HK-2 (cell line): ENCODE results near the gene ENC1.
A peak's percentile ranks its signal among the peaks of the same experiment; 100 is the strongest.

Source experiments
- DNase-seq: peaks from one replicate; pipeline ENCODE4 v3.0.0-alpha.2; 2018; ENCODE audit not compliant: unreplicated experiment

Gene ENC1

DNA sequence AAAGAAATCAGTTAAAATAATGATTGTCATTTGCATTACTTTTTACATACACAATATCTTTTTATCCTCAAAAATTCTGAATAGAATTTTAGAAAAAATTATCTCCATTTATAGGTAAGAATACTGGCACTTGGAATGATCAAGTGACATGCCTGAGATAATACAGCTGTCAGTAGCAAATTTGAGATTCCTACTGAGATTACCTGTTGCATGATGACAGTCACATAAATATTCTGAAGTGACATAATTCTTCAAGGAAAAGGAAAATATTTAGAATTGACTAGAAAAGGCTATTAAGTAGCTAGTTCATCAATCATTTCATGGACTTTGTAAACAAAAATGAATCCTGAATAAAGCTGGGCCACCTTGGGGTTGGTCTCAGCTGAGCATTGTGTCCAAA is 15.2 kb upstream of the ENC1 start:
- DNase-seq: no peak

DNA sequence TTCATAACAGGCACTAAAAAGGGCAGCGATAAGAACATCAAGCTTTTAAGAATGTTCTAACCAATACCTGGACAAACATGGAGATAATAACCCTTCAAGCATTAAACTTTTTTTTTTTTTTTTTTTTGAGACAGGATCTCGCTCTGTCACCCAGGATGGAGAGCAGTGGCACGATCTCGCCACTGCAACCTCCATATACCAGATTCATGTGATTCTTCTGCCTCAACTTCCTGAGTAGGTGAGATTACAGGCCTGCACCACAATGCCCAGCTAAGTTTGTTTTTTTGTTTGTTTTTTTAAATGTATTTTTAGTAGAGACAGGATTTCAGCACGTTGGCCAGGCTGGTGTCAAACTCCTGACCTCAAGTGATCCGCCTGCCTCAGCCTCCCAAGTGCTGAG is 14.7 kb upstream of the ENC1 start:
- no peak for DNase-seq

DNA sequence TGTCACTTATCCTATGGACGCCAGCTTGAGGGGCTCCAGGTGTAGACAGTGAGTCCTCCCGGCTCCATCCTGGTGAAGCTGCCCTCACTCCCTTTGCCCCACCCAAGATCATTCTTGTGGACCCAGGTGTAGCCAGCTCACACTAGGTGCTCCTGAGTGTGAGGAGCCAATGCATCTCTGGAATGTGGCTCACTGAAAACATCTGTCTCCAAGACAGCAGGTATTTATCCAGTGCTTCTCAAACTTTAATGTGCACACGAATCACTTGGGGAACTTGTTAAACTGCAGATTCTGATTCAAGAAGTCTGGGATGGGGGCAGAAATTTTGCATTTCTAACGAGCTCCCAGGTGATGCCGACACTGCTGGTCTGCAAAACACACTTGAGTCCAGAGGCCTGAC is 13.5 kb upstream of the ENC1 start:
- no peak for DNase-seq

DNA sequence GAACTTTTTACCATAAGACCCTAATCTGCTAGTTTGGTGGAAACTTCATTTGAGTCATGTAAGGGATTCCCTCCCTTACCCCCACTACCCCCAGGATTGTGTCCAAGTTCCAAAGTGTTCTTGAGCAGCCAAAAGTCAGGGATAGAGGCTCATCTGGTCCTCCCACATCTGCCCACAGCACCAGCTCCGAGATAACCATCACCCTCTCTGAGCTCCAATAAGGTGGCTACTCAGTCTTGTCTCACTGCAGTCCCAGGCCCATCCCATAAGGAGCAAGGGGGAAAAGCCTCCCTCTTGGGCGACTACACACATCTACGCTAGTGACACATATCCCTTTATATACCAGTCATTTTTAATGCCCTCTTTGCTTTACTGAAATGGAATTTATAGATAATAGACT is 12.0 kb upstream of the ENC1 start:
- no peak for DNase-seq

DNA sequence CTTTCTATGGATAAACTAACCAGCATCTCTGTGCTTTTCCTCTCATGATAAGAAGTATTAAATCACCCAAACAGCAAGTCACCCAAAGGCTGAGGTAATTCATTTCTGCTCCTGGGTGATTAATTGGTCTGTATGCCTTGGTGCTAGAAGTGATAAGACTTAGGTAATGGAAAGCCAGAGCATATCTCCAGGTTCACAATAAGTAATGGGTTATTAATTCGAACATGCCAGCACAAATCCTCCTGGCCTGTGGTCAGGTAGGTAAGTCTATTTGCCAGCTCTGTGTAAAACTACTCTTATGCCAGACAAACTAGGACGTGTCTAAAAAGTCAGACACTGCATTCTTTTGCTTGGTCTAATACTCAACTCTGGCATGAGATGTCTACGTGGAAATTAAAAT is 11.2 kb upstream of the ENC1 start:
- no peak for DNase-seq

DNA sequence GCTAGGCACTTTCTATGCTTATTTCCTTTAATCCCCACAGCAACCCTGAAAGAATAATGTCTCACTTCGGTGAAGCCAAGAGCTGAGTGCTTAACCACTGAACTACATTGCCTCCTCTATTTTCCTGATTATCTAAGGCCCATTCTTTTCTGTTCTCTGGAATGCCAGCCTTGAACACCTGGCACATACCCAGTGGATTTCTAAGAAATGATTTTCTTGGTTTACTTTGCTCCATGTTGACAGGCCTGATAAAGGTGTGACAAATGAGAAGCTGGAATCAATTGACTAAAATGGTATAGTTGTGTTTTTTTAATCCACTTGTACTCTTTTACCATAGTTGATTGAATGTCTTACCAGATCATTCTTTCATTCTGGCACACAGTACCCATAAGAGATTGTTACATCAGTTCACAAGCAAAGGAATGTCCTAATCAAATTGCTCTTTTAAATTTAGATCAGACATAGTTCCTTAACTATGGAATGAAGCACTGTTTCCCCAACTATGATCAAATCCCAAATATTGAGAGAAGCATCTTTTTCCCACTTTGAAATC is 9.0 kb upstream of the ENC1 start:
- DNase-seq: no peak

DNA sequence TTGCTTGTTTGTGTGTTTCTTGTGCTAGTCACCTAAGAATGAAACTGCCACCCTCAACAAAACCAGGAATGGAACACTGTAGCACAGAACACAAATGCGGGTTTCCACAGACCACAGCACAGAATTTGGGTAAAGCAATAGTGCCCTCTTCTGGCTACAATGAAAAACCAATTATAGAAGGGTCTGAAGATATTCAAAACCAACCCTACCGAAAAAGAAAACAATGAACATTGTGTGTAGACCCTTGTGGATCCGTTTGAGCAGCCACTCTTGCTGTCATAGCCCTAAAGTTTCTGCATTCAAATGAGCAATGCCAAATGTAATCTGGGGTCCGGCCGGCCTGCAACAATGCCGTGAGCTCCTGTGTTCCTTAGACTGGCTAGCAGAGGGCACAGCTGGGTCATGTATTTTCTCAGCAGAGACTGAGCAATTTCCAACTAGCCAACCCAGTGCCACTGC is 8.3 kb upstream of the ENC1 start:
- no peak for DNase-seq

DNA sequence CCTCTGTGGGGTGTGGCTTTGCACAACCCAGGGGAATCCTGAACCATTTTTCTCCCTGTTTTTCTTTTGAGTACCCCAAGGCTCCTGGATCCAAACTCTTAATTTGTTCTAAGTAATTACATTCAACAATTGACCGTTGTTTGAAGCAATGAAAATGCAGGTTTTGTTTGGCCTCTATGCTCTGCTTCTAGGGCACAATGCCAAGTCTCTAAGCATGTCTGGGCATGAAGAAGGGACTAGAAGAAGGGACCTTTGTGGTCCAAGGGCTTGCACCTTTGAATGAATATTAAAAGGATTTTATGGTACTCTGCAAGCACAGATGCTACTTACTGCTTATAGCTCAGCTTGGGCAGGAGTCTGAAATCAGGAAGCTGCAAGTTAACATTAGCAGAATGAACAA is 6.6 kb upstream of the ENC1 start:
- no peak for DNase-seq

DNA sequence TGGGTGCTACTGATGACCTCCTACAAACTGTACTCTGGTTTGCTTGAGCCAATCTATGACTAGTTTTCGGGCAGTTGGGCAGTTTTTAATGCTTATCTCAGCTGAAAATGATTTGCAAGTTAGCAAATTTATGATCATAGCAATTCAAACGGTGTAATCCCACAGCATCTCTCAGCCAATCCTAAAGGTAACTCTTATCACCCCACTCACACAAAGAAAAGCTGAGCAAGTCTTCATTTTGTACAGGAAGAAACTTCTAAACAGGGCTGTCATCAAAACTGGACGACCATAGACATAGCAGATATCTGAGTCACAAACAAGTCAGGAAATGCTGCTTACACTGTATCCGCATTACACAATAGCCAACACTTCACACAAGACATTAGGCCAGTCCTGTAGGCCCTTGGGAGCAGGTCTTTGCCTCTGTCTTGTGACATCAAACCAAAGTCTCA is 2.6 kb upstream of the ENC1 start:
- DNase-seq: no peak

DNA sequence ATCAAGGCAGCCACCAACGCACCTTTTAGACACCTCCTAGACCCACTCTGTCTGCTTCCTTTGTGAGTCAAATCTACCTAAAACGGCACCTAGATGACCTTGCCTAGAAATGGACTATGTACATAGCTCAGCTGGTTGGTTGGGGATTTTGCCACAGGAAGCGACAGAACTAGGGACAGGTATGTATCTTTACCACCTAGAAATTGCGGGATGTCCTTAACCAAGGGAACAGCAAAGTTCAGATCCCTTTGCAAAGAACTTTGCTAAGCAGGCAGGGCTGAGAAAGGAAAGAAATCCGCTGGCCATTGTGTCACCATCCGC is 2.0 kb upstream of the ENC1 start:
- no peak for DNase-seq

DNA sequence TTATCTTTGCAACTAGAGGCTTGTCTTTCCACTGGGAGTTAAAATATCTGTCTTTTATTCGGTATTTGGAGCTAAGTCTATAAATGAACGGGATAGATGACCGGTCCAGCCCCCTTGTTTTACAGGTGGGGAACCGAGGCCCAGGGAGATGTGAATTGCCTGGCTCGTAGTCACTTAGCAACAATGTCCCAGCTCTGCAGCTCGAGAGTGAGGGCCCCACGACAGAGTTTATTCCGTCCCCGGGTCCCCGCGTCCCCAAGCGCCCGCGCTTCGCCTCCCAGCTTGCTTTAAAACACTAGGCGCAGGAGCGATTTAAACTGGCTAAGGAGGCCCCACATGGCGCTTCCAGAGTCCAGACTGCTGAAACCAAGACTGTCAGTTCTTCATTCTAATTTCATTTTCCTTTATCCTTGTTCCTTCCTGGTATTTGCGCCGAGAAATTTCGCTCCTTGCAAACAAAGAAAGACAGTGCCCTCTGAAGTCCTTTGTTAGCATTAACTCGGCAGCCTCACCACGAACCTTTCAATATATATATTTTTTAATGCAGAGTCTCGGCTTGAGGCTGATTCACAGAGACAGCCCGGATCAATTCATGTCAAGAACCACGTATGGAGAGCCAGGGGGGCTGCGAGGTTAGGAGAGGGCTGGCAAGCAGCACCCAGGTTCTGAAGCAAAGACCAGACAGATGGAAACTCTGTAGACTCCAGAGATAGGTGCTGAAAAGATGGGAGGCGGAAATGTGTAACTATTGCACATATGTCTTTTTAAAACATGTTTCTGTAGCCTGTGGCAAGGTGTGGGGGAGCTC is 1.4 kb upstream of the ENC1 start:
- no peak for DNase-seq

DNA sequence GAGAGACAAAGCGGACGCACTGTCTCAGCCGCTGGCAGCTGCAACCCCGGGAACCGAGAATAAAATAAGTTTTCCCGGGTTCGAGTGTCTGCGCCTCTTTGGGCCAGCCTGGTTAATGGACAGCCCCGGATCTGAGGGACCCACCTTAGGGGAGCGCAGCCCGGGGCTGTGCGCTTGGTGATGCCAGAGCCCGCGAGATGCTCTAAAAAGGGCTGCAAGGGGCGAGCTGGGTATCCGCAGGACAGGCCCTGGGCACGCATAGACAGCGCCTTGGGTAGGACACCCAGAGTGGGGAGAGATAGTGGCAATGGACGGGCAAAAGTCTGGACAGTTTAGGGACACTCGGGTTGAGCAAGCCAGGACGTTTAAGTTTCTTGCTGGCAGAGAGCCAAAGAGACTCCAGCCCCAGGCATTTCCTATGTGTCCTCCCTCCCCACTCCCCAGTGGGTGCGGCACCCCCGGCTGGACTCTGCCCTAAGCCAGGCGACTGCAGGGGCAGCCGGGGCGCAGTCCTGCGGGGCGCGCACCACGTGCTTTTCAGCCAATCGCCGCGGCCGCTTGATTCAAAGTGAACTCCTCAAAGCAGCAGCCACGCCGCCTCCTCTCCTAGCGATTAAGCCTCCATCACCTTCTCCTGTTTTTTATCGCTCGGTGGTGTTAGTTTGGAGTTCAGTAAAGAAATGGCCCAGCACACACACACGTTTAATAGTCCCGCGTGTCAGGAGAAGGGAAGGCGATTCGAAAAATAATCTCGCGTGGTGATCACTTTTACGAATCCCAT is 616 bp upstream of the ENC1 start:
- peak; percentile 78 for DNase-seq

DNA sequence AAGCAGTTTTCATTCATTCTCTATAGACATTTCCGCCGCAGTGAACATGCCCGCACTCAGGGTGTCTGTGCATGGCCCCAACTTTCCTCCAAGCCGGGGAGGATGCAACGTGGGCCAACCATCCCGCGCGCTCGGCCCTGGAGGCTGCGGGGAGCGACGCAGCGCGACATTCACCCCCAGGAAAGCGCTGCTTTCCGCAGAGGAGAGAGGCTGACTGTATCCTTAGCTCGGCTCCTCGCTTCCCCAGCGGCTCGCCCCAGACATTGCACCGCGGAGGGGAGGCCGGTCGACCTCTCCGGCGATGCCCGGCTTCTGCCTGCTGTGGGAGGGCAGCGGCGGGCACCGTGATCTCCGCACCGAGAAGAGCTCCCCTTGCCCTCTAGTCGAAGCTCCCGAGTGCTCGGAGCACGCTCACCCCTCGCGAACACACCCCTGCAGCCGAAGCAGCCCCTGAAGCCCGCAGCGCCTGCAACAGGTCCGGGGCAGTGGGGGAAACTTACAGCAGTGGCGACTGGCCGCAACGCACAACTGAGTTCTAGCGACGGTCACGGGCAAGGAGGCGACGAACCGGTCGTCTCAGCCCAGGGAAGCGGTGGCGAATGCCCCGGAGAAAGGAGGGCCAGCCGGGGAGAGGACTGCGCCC is 600 bp downstream of the ENC1 start:
- no peak for DNase-seq

DNA sequence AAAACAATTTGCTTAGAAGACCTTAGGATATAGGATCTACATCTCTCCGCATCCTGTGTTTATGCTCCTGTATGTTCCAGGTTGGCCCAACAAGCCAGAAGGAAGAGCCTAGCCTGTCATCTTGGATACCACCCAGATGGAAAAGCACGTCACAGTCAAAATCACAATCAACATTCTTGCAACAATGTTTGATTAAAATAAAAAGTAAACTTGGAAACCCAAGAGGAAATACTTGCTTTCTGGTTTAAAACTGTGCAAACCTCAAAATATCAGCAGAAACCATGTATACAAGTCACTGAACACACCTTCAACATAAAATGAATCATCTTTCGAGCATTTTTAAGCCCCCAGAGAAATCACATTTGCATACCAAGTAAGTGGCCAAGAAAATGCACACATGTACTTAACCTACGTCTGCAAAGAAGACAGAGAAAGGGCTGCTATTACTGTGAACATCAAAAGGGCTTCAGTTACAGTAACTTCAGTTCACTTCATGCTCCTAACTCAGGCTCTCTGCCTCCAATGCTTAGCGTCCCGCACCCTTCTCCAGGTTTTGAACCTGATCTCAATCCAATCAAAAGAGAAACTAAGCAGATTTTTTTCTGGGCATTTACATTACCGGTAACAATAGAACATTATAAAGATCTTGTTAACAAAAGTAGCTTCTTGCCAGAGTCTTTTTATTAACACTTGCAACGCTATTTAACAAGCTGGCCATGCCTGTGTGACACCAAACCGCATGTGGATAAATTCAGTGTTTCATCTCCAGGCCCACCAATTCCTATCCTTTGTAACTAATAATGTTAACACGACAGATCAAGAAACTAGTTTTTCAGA is 1.3 kb downstream of the ENC1 start:
- no peak for DNase-seq

DNA sequence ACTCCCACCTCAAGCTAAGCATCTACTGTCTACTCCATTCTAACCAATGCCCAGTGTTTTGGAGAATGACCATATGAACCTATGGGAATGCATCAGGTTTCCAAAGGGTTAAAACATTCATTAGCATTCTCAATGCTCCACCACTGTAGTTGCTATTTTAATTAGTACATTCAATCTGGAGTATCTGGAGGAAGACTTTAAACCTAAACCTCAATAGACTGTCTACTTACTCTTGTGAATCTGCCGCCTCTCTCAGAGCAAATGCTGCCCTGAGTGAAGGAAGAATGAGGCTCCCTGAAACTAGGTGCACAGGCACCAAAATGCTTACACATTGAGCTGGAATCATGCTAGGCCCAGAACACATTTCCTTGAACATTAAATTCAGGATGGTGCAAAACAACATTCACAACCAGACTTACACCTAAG is 2.0 kb downstream of the ENC1 start:
- DNase-seq: no peak

DNA sequence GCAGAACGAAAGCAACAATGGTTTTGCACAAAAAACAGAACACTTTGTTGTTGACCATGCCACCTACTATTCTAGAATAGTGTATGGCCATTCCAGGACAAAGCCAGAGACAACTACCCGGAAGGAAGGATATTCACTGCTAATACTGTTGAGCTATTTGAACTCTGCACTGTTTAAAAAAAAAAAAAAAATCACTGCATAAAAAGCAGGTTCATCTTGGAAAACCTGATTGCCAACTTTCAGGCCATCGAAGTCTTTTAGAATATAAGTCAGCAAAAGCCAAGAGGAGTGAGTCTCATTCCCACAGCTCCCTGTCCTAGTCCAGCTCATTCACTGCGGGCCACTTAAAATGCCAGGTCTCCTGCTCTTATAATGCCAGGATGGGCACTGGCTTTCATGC is 4.0 kb downstream of the ENC1 start:
- no peak for DNase-seq

DNA sequence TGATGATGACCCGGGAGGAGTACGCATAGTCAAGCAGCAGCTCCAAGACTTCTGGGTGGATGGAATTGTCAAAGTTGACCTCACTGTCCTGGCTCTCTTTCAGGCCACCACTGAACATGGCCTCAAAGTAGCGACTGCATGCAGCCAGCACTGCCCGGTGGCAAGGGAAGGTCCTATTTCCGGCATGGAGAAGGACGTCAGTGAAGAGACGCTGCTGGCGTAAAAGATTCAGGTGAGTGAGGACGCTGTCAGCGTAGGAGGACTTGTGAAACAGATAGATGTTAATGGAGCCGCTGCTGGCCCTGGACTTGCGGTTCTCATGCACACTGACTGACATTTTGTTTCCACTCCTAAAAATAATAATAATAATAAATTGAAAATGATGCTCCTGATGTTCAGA is 4.4 kb downstream of the ENC1 start:
- no peak for DNase-seq

DNA sequence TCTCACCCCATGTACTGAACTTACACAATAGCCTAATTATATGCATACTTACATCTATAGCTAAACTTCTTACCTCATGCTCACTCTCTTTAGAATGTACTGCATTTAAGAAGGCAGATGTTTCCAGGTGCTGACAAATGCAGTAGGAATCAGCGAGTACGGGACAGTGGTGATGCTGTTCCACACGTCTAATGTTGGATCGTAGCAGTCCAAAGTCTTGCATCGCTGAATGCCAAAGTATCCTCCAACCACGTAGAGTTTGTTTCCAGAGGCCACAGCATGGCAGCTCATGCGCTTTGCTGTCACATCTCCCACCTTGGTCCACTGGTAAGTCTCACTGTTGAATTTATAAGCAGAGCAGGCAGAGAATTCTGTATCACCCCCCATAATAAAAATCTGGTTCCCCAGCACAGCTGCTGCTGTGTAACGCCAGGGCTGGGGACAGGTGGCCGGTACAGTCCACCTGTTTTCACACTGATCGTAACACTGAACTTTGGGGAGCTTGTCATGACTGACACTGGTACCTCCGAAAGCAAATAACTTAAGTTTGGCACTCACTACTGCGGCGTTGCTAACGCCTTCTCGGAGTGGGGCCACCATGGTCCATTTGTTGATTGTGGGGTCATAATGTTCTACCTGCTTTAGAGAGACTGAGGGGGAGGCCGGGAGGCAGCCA is 5.8 kb downstream of the ENC1 start:
- no peak for DNase-seq

DNA sequence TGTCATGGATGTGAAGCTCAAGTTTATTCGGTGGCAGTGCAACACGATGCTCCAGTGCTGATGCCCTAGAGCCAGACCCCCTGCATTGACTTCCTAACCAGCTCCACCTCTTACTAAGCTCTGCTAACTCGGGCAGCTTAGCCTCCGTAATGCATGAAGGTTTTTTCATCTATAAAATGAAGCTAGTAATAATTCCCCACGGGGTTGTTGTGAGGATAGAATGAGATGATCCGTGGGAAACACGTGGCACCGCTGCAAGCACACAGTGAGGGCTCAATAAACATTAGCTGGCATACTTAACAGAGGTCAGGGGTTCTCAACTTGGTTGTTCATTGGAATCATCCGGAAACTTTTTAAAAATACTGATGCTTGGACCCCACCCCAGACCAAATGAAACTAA is 6.8 kb downstream of the ENC1 start:
- DNase-seq: no peak

DNA sequence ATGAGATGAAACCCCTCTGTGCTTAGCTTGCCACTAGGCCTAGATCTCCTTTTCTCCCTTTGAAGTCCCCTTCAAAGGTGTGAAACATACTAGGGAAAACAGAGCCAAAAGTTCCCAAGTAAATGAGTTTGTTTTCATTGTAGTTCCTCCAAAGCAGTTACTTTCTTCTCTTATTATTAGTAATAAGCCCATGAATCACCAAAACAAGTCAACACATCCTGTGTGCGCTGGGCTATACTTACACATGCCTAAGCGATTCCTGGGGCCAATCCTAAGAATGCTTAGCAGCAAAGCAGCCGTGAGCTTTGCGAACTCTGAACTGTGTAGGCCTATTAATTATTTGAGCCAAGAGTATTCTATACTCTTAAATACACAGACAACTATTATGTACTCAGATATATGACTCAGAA is 7.6 kb downstream of the ENC1 start:
- DNase-seq: no peak
